ENCODE results near the gene PTCH2.
"Not testable (repeated sequence)": the region's sequence is repeated elsewhere in the genome, so short reads cannot be mapped to it uniquely, and the experiment has no call there.

The PTCH2 gene

DNA sequence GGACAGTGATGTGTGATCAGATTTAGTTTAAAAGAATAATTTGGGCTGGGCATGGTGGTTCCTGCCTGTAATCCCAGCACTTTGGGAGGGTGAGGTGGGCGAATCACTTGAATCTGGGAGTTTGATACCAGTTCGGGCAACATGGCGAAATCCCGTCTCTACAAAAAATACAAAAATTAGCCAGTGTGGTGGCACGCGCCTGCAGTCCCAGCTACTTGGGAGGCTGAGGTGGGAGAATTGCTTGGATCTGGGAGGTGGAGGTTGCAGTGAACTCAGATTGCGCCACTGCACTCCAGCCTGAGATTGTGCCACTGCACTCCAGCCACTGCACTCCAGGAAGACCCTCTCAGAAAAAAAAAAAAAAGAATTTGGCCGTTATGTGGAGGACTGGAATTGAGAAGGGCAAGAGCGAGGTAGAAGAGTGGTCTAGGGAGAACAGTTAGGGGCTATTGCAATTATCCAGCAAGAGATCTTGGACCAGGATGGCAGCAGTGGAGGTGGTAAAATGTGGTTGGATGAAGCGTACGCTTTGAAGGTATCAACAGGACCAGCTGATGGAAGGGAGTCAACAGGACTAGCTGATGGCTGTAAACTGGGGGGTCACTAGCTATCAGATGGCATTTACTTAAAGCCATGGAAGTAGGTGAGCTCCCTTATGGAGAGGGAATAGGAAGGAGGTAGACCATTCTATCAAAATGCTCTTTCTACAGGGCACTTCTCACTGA, 25.1 kb downstream of the PTCH2 start:
- no peak for DNase-seq

DNA sequence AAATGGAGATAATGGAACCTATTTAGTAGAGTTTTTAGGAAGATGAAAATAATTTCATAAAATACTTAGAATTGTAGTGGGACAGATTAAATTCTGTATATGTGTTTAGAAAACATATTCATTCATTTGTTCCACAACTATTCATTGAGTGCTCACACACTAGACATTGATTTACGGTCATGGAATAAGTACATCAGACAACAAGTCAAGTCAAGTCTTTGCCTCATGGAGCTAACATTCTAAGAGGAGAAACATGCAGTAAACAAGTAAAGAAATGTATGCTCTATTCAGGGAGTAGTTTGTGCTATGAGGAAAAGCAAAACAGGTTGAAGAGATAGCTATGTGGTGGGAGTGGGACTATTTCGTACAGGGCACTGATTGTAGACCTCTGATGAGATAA, 25.7 kb downstream of the PTCH2 start:
- no peak for DNase-seq

DNA sequence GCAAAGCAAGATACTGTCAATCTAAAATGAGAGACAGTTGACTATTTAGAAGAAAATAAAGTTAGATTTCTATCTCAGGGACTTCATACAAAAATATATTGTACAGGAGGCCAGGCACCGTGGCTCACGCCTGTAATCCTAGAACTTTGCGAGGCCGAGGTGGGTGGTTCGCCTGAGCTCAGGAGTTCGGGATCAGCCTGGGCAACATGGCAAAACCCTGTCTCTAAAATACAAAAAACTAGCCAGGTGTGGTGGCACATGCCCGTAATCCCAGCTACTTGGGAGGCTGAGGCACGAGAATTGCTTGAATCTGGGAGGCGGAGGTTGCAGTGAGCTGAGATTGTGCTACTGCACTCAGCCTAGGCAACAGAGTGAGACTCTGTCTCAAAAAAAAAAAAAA, 27.1 kb downstream of the PTCH2 start:
- DNase-seq = not testable (repeated sequence)

DNA sequence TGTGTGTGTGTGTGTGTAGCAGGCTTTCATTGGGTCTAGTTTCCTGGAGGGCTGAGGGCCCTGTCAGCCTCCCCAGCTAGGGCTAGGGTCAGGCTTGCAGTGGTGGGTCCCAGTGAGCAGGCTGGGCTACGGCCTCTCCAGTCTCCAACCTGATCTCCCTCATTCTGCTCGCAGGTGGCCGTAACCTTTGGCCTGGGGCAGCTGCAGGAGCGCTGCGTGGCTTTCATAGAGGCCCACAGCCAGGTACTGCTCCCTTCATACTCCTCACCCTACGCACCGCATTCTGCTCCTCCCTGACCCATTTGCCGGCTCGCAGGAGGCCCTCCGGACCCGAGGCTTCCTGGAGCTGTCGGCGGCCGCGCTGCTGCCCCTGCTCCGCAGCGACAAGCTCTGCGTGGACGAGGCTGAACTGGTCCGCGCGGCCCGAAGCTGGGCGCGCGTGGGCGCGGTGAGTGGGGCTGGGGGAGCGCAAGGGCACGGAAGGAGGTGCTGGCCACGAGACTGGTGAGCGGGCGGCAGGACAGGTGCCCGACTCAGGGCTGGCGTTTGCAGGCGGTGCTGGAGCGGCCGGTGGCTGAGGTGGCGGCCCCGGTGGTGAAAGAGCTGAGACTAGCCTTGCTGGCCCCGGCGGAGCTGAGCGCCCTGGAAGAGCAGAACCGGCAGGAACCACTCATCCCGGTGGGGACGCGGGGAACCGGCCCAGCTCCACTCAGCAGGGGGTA, 30.1 kb downstream of the PTCH2 start:
- no peak for DNase-seq

DNA sequence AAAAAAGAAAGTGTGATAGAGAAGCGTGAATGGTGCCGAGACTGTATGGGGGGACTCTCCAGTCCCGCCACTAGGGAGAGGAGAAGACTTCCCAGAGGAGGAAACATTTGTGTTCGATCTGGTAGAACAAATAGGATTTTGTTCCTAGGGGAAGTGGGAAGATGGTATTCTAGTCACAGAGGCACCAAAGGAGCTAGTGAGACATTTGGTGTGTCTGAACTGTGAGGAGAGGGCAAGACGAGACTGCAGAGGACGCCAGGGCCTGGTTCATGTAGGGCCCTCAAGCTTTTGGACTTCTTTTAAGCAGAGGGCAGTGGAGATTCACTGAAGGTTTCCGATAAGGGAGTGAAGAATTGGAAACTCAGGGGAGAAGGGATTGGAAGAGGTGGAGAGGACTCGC, 31.8 kb downstream of the PTCH2 start:
- no peak for DNase-seq

DNA sequence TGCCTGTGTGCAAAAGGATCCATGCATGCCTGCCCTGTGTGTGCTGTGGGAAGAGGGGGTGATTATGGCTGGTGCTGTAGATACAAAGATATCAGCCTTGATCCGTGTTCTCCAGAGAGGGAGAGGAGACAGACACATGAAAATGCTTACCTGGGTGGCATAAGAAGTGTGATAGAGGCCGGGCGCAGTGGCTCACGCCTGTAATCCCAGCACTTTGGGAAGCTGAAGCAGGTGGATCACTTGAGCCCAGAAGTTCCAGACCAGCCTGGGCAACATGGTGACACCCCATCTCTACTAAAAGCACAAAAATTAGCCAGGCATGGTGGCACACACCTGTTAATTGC, 32.3 kb downstream of the PTCH2 start:
- DNase-seq = not testable (repeated sequence)

DNA sequence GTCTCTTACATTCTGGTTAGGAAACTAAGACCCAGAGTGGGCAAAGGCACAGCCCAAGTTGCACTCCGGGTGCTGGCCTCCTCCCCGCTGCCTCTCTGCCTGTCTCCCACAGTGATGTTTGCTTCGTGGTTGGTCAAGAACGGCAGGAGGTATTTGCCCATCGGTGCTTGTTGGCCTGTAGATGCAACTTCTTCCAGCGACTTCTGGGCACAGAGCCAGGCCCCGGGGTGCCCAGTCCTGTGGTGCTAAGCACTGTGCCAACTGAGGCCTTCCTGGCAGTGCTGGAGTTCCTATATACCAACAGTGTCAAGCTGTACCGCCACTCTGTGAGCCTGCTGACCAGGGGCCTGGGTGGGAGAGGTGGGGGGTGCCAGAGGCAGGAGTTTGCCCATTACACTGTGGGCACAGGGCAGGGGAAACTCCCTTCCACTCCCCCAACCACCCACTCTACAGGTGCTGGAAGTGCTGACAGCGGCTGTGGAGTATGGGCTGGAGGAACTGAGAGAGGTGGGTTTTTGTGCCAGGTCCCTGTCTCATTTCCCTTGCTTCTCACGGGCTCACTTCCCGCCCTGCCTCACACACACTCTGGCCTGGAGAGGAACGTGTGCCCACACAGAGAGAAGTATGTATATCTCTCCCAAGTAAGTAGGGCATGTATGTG, 32.8 kb downstream of the PTCH2 start:
- DNase-seq = peak; percentile 50

DNA sequence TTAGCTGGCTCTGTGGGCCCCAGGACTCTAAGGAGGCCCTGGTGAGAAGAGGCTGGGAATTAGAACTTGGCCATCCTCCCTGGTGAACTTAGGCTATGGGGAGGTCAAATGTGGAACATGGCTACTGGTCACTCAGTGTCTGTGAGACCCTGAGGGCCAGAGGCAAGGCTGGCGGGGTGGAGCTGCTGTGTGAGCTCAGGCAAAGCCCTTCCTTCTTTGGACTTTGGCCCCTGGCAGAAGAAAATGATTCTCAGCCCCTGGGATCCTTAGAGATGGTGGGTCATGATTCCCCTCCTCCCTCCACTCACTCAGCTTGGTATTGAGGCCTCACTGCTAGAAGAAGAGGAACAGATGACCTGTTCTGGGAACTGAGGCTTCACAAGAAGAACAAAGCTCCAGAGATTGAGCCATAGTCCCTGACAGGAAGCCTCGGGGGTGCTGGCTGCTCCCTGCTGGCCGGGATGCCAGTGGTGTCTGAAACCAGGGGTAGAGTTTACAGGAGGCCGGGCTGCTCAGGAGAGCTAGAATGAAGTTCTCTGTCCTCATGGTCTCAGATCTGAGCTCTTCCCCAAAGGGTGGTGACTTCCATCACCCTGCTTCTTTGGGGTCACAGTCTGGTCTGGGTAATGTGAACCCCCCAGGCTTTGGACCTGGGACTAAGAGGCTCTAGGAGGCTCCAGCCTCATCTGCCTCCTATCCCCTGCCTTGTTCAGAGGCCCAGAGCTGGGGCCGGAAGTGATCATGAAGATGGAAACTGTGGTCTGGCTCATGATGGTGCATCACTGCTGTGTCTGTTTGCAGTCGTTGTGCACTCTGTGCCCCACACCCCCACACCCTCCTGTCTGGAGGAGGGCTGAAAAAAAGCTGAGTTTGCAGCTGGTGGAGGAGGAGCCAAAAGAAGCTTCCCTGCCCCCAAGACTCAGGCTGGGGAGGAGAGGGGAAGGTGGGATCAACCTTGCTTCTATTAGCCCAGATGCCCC, 33.8 kb downstream of the PTCH2 start:
- peak; percentile 73 for DNase-seq

DNA sequence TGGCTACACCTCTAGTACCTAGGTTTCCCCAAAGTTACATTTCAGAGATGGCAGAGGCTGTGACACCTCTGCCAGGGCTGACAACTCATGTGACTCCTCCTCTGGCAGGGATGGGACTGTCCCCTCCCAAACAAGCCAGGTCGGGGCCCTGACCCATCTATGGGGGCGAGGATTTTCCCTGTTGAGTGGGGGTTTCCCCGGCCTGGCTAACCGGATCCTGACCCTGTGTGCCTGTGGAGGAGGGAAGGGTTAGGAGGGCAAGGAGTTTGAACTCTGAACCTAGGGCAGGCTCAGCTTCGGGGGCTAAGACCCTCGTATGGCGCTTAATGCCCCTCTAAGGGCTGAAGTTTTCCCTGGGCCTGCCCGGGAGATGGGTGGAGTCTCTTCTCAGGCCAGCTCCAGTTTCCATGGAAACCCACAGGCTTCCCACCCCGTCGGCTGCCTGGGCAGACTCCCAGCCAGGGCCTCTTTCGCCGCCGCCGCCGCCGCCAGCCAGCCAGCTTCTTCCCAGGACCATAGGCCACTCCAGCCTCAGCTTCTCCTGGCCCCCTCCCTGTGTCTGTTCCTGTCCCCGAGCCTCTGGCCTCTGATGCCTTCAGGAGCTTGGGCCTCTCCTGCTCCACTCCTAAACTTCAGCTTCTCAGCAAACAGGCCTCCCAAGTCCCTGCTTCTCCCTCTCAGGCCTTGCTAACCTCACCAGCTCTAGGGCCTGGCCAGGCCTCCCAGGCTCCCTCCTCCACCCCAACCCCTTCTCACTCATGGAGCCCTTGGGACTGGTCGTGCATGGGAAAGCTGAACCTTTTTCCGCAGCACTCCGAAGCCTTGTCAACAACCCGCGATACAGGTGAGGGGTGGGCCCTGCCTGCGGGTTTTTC, 34.8 kb downstream of the PTCH2 start, which contains the start of gene BTBD19:
Gene BTBD19 (plus strand): TSS at position 461 of the 875 bp plus-strand sequence. CDS start 298 bp downstream, at position 759.
- DNase-seq = peak; percentile 94

DNA sequence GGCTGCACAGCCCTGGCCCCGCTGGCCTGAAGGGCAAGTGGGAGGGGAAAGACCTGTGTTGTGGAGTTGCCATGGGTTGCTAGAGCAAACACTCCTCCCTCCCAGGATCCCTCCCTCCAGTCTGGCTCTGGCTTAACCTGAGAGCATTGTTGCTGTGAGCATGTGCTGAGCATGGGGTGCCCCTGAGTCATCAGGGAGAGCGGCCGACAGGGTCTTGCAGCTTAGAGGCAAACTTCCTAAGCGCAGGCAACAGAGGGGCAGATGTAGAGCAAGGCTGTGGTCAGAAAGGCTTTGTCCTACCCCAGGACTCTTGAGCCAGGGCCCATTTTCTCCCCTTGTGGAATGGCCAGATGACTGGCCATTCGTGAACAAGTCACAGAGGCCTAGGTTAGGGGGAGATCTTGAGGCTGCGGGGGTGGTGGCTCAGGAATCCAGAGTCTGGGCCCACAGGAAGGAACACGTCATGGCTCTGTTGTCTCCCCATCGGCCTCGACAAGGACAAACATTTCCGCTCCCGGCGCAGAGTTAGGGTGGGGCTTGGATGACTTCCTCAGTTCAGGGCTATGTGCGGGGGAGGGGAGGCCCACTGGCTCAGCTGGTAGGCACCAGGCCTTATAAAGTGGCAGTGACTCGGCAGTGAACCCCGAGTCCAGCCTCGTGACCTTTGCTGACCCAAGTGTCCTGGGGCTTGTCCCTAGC, 35.5 kb downstream of the PTCH2 start:
- peak; percentile 99 for DNase-seq

DNA sequence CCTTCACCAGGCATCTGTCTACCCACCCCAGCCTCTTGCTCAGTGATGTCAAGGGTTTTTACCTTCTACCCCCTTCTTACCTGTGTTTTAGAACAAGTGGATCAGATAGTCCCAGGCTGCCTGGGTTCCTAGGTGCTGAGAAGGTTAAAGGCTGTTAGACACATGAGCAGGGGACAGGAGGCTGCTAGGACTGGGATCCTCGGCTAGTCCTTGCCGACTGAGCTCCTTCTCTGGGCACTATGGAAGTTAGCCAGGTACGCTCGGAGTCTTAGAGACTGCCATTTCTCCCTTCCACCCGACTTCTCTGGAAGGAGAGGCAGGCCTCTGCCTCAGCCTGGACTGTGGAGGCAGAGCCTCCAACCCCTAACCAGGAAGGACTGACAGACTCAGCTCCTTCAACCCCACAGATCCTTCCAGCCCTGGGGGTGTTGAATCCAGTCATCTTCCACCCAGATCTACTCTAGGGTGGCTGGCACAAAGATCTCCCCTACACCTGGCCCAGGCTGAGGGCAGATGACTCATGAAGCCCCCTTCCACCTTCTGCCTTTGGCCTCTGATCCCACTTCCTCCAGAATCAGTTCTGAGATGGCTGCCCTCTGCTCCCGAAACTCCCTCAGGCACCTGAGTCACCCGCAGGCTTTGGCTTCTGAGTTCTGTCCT, 36.2 kb downstream of the PTCH2 start, which contains the start of gene DYNLT4:
Gene DYNLT4 (minus strand): TSS at position 648 of the 660 bp plus-strand sequence. CDS start 683 bp downstream, outside the sequence.
- no peak for DNase-seq

DNA sequence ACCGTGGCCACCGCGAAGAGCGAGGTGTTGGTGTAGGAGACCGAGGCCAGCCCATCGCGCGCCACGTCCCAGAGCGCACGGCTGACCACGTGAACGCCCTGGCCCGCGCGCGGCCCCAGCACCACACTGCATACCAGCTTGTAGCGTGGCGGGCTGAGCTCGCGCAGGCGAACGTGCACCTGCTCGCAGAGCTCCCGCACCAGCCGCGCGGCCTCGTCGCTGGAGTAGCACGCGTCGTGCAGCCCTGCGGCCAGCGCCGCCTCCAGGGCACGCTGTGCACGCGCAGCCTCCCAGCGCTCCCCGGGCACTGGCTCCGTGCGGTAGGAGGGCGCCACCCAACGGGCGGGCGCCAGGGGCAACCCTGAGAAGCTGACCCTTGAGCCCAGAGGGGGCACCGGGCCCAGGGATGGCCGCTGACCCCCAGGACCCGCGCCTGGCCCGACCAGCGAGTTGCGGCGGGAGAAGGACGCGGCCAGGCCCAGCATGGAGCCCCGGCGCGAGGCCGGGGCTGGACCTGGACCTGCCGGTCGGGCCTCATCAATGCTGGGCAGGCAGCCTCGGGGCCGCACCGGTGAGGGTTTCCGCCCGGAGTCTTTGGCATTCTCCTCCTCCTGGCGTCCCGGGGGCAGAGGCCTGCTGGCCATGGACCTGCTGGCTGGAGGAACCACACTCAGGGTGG, 36.9 kb downstream of the PTCH2 start:
- DNase-seq = no peak

DNA sequence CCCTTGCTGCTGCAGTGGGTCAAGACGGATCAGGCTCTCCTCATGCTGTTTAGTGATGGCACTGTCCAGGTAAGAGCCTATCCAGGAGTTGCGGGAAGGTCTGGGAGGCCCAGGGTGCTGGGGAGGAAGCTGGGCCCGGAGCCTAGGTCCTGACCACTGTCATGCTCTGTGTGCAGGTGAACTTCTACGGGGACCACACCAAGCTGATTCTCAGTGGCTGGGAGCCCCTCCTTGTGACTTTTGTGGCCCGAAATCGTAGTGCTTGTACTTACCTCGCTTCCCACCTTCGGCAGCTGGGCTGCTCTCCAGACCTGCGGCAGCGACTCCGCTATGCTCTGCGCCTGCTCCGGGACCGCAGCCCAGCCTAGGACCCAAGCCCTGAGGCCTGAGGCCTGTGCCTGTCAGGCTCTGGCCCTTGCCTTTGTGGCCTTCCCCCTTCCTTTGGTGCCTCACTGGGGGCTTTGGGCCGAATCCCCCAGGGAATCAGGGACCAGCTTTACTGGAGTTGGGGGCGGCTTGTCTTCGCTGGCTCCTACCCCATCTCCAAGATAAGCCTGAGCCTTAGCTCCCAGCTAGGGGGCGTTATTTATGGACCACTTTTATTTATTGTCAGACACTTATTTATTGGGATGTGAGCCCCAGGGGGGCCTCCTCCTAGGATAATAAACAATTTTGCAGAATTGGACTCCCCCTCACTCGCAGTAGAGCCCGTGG, 37.6 kb downstream of the PTCH2 start:
- no peak for DNase-seq

DNA sequence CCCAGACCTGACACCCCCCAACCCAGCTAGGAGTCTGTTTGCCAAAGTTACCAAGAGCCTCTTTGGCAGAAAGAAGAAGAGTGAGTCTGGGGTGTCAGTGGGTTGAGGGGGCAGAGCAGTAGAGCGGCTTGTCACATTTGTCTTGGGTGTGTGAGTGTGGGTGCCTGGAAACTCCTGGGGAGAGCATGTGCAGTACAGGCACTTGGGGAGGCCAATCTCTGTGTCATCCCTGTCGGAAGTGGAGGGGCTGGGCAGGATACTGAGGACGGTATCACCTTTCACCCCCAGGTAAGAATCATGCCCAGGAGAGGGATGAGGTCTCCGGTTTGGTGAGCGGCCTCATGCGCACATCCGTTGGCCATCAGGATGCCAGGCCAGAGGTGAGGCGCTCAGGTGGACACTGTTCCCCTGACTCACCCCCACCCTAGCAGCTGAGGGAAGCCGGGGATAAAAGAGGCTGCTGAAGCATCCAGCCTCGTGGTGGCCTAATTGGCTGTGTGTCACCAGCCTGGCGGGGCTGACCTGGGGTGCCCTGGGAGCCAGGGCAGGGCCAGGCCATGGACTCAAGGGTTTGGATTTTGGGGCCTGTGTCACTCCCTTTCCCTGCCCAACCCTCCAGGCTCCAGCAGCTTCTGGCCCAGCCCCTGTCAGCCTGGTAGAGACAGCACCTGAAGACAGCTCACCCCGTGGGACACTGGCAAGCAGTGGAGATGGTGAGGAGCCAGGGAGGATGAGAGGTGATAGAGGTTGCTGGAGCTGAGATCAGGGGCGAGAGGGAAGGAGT, 39.5 kb downstream of the PTCH2 start:
- no peak for DNase-seq

DNA sequence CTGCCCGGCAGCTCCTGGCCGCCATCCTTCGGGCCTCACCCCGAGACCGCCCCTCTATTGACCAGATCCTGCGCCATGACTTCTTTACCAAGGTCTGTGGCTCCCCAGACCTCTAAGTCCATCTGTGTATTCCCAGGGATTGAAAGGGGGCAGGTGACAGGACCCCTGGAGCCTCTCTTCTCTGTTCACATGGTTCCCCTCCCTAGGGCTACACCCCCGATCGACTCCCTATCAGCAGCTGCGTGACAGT, 40.1 kb downstream of the PTCH2 start:
- DNase-seq = no peak

DNA sequence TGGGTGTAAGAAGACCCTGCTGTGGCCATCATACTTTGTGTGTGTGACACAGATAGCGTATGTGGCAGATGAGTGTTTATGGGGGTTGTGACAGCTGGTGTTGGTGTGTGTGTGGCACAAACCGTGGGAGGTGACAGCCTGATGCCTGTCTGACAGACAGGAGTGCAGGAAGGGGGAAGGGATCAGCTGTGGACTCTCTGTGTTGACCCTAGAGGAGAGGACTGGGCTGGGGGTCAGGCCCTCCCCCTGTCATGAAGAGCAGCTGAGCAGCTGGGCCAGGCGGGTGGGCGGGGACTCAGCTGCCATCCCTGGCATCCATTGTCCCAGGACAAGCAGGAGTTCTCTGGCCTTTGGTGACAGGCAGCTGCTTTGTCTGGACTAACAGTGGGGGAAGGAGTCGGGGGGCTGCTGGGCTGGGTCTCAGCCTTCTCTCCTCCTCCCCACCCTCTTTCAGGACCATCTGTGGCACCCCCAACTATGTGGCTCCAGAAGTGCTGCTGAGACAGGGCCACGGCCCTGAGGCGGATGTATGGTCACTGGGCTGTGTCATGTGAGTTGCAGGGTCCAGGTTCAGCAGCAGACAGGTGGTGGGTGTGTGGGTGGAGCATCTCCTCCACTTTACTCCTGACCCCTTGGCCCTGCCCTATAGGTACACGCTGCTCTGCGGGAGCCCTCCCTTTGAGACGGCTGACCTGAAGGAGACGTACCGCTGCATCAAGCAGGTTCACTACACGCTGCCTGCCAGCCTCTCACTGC, 40.6 kb downstream of the PTCH2 start:
- no peak for DNase-seq
